Measurements from ENCODE around the gene ARGLU1. TPM values are rescaled to one million over a fixed set of nuclear protein-coding genes. Genes with fewer than 3 reads are reported as not detected.
A peak's percentile ranks its signal among the peaks of the same experiment; 100 is the strongest.

ARGLU1 gene
- total RNA-seq, 1 experiment from 2014 or later, result 96.9 TPM

DNA sequence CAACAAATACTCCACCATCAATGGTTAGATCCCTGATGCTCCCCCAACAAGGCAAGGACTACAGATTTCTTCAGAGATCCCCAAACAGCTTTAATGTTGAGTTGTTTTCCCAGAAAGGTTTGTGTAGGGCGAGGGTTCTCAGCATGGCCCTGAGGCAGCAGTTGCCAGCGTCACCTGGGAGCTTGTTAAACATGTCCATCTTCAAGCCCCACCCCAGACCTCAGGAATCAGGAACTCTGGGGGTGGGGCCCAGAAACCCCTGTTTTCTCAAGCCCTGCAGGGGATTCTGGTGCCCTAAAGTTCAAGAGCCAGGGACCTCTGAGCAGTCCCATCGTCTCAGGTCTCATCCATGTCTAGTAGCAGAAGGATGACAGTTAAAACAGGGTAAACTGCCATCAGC lies 42.1 kb downstream of the ARGLU1 start:
- Histone ChIP-seq H4K20me1 (ENCODE audit: control insufficient read depth, insufficient read depth, insufficient read length) (no peaks in the 10 kb centered on the region), H3K79me2 (ENCODE audit: insufficient read depth, low read length) (peaks cover 10% of the 10 kb centered on the region; the same call in 1 of the 2 replicates), H2BK15ac (ENCODE audit: low read depth, low read length) (no peak overlapping the region), H3K27me3 (ENCODE audit: insufficient read depth, low read length) (no peaks in the 10 kb centered on the region), H3K4me2 (ENCODE audit: insufficient read depth, insufficient read length, low read length) (no peak overlapping the region), H2BK20ac (ENCODE audit: low read depth, low read length, poor library complexity, severe bottlenecking) (no peak overlapping the region), H4K8ac (replicated peaks; ENCODE audit: insufficient read length, low read depth, low read length) (no peak overlapping the region), H3K9ac (ENCODE audit: extremely low read depth, insufficient read length, low read length) (no peak overlapping the region), H3K23ac (ENCODE audit: insufficient read length, low read depth, low read length) (no peak overlapping the region), H3K56ac (ENCODE audit: insufficient read length, low read depth, low read length) (no peak overlapping the region), H2BK12ac (ENCODE audit: insufficient read length, low read depth, low read length) (no peak overlapping the region), H4K5ac (ENCODE audit: insufficient read length, low read depth, low read length) (no peak overlapping the region), H4K91ac (ENCODE audit: insufficient read length, low read depth, low read length) (no peak overlapping the region), H2AFZ (ENCODE audit: low read length) (no peak overlapping the region), H3K4me1 (ENCODE audit: insufficient read depth, low read length) (peaks cover 38% of the 10 kb centered on the region), H3K14ac (ENCODE audit: insufficient read depth, low read length) (no peak overlapping the region), H3K4ac (ENCODE audit: low read depth, low read length) (no peak overlapping the region), H2BK5ac (ENCODE audit: insufficient read length, low read length) (no peak overlapping the region), H3K18ac (ENCODE audit: insufficient read length, low read depth, low read length) (no peak overlapping the region), H2BK120ac (ENCODE audit: low read depth, low read length, poor library complexity, severe bottlenecking) (no peak overlapping the region), H3K27ac (ENCODE audit: insufficient read length, low read depth, low read length) (no peak overlapping the region), H3K9me3 (ENCODE audit: control insufficient read depth, low read depth, low read length) (no peaks in the 10 kb centered on the region), H3T11ph (ENCODE audit: low read length) (no peak overlapping the region), H2AK5ac (ENCODE audit: insufficient read length, low read length) (no peak overlapping the region), H3K79me1 (ENCODE audit: insufficient read depth, low read depth, low read length, poor library complexity, severe bottlenecking) (no peaks in the 10 kb centered on the region), H3K23me2 (ENCODE audit: insufficient read length, low read depth, low read length, poor library complexity, severe bottlenecking) (no peaks in the 10 kb centered on the region)
- peaks cover 85 to 88% of the 10 kb centered on the region in 2 experiments for H3K4me1 Mint-ChIP-seq
- no peaks in the 10 kb centered on the region for H3K9me3 Mint-ChIP-seq
- no peak overlapping the region; a peak in 1 of 7 replicates for H3K27ac Mint-ChIP-seq
- H3K4me3 Mint-ChIP-seq, result no peak overlapping the region
- peak; percentile 49 for DNase-seq
- no peaks in the 10 kb centered on the region for H3K36me3 Mint-ChIP-seq (ENCODE audit: insufficient read depth in 1 of 3, low read depth in 3 of 3)
- peaks cover 18% of the 10 kb centered on the region for H3K27me3 Mint-ChIP-seq (ENCODE audit: low read depth)
- TF ChIP-seq, protein P1, sequence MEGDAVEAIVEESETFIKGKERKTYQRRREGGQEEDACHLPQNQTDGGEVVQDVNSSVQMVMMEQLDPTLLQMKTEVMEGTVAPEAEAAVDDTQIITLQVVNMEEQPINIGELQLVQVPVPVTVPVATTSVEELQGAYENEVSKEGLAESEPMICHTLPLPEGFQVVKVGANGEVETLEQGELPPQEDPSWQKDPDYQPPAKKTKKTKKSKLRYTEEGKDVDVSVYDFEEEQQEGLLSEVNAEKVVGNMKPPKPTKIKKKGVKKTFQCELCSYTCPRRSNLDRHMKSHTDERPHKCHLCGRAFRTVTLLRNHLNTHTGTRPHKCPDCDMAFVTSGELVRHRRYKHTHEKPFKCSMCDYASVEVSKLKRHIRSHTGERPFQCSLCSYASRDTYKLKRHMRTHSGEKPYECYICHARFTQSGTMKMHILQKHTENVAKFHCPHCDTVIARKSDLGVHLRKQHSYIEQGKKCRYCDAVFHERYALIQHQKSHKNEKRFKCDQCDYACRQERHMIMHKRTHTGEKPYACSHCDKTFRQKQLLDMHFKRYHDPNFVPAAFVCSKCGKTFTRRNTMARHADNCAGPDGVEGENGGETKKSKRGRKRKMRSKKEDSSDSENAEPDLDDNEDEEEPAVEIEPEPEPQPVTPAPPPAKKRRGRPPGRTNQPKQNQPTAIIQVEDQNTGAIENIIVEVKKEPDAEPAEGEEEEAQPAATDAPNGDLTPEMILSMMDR (conservative IDR thresholded peaks at IDR 0.05), result no peak
- WGBS (ENCODE audit: extremely low coverage, insufficient read length, low lambda C conversion rate), result no CpG with 5 or more reads among the region's 3 CpGs
